GM18508 (cell line): ENCODE data around the gene RPL7L1.
"Not testable (repeated sequence)": the region's sequence is repeated elsewhere in the genome, so short reads cannot be mapped to it uniquely, and the experiment has no call there.

Source experiments
- ATAC-seq: cut with Tn5 transposase; IDR thresholded peaks from one replicate; pipeline ENCODE4 v1.9.1; 2021; ENCODE audit warnings: moderate number of reproducible peaks; ENCODE audit not compliant: insufficient read depth, unreplicated experiment

Gene RPL7L1

DNA sequence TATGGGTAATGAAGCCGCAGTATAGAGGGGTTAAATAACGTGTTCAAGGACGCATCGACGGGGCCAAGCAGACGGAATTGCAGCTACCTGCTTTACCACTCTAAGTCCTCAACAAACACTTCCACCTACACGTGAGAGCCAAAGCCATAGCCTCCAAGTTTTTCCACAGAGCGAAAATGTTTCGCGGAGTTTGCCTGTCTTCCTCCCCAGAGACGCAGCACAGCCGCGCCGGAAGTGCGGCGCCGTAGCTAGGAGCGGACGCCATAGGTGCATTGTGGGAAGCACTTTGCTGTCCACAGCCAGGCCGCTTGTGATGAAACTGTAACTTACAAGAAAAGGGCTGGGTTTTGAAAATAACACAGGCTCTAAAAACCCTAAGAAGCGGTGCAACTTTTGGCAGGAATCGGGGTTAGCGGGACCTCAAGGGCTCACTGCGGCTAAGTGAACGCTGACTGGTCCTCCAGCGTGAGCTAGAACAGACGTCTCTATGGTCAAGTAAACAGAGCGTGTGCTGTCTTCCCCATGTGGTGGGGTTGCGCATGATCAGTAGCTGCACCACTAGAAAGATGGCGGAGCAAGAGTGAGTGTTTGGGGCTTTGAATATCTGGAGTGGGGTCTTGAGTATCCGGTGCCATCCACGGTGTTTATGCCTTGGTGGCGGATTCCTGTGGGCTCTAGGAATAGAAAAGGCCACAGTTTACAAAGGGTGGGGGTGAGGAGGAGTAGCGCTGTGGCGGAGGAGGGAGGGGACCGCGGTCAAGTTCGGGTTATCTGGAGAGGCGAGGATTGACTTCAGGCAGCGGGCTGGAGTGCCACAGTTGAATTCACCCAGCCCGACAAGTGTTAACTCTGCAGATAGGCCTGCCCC lies at the start of gene RPL7L1:
Gene RPL7L1 (plus strand): TSS at position 245 of the 868 bp plus-strand sequence. CDS start 295 bp downstream, at position 540.
- peak; percentile 69 for ATAC-seq

- ATAC-seq, result no peak
Measured at GRCh38 chr6:42831237-42831636, 48.2 kb upstream of the RPL7L1 start.

DNA sequence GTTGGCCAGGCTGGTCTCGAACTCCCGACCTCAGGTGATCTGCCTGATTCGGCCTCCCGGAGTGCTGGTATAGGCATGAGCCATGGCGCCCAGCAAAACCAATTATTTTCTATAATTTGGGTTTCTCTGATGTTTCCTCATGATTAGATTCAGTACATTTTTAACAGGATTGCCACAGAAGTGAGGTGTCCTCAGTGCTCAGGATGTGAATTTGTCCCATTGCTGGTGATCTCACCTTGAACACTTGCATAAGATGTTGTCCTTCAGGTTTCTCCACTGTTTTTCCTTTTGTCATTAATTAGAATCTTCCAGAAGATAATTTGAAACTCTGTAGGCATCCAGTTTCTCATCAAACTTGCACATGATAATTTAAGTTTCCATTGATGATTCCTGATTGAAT lies 45.4 kb upstream of the RPL7L1 start:
- no peak for ATAC-seq

GRCh38 chr6:42841844-42842584 lies 37.4 kb upstream of the RPL7L1 start:
- no peak for ATAC-seq

- ATAC-seq, result no peak
Measured at GRCh38 chr6:42845327-42845694, 34.1 kb upstream of the RPL7L1 start.

DNA sequence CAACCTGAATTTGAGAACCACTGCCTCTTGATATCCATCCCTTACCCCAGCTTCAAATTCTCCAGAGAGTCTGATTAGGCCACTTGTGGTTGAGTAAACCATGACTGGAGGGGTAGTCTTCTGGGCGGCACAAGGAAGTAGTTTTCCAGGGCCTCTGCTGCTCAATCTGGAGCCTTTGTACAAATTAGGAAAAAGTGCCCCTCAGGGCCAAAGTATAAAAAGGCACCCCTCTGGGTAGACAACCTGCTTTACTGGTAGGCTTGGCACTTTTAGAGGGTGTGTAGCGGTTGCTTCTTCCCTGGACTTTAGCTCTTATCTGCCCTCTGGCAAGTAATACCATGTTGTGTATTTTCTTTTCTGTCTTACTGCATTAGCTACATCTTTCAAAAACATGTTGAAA lies 32.9 kb upstream of the RPL7L1 start:
- no peak for ATAC-seq

DNA sequence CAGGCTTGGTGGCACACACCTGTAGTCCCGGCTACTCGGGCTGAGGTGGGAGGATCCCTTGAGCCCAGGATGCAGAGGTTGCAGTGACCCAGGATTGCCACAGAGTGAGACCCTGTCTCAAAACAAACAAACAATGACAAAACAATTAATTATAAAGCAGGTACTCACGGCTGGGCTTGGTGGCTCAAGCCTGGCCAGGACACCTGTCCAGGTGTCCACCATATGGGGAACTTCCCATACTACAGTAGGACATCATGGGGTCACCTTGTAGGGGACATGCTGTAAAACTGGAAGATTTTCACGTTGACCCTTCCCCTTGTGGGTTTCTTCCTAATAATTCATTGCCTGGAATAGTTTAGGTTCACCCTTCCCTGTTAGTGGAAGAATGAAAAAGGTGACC lies 30.7 kb upstream of the RPL7L1 start:
- no peak for ATAC-seq

- no peak for ATAC-seq
Measured at GRCh38 chr6:42851599-42851998, 27.8 kb upstream of the RPL7L1 start.

DNA sequence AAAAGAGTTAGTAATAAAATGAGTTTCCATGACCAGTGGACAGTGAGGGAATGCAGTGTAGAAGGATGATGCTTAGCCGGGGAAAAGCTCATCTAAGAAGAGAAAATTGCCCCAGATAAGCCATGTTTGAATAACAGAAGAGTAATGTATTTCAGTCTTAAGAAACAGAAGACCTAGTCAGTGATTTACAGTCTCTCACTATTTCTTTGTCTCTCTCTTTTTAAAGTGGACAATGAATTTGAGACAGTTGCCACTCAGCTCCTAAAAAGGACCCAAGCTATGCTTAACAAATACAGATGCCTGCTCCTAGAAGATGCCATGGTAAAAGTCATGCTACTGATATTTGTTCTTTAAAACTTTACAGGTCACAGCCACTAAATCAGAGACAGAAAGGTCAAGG lies 19.4 kb upstream of the RPL7L1 start:
- no peak for ATAC-seq

- no peak for ATAC-seq
Measured at GRCh38 chr6:42860481-42860880, 18.9 kb upstream of the RPL7L1 start.

GRCh38 chr6:42864602-42865001 lies 14.8 kb upstream of the RPL7L1 start:
- no peak for ATAC-seq

DNA sequence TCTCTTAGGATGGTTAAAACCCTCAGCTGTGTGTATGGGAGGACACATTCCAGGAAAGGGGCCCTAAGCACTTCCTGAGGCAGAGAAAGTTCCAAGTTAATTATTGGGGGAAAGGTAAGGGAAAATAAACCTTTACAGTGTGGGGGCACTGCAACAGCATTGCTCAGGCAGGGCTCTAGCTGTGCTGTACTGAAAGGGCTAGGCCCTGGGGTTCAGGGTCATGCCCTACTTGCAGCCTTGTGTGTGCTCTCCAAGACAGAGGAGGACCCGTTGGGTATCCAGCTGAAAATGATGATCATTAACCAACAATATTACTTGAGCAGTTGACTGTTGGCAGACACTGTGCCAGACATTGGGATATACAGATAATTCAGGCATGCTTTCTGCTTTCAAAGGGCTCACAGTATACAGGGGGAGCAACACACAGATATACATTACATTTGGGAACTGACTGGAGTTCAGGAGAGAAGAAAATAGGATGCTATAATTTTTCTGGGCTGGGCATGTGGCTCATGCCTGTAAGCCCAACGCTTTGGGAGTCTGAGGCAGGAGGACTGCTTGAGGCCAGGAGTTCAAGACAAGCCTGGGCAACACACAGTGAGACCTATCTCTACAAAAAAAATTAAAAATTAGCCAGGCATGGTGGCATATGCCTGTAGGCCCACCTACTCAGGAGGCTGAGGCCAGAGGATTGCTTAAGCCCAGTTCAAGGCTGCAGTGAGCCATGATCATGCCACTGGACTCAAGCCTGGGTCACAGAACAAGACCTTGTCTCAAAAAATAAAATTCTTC lies 9.1 kb upstream of the RPL7L1 start:
- ATAC-seq, result no peak

DNA sequence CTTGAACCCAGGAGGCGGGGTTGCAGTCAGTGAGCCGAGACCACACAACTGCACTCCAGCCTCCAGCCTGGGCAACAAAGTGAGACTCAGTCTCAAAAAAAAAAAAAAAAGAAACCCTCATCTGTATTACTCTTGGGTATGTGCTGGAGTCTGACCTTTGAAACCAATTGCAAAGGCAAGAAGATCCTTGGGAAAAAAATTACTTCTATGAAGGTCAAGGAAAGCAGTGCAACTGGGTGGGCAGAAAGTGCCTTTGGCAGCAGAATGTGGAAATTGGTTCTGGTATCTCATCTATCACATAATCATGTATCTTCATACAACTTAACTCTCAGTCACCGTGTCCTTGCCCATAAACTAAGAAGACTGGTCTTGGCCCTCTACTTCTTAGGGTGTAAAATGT lies 7.7 kb upstream of the RPL7L1 start:
- no peak for ATAC-seq

DNA sequence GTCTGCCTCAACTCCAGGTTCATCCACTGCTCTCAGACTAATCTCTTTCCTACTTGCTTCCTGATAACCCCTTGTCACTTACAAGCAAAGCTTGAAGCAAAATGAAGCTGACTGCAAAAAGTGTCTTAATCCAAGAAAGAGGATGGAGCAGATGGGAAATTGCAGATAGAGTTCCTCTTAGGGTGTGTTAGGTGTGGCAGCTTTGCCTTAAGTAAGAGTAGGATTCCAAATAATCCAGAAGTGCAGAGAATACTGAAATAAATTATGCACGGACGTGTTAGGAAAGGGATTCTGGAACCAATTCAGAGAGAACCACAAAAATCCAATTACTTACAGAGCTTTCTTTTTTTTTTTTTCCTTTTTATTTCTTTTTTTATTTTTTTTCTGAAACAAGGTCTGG lies 6.1 kb upstream of the RPL7L1 start:
- ATAC-seq, result no peak

- no peak for ATAC-seq
Measured at GRCh38 chr6:42877695-42878094, 1.7 kb upstream of the RPL7L1 start.

DNA sequence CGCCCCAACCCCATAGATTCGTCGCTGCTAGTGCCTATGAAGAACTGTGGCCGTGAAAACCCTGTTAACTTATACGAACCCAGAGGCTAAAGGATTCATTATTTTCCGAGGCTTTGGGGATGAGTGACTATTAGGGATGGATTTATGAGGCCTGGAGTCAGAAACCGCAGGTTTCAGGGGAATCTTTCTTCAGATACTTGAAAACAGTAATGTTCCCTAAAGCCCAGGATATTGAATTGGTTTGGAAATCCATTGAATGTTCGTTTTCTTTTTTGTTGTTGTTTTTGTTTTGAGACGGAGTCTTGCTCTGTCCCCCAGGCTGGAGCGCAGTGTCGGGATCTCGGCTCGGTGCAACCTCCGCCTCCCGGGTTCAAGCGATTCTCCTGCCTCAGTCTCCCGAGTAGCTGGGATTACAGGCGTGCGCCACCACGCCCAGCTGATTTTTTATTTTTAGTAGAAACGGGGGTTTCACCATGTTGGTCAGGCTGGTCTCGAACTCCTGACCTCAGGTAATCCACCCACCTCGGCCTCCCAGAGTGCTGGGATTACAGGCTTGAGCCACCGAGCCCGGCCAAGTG lies 913 bp downstream of the RPL7L1 start:
- ATAC-seq, result not testable (repeated sequence)

- ATAC-seq, result not testable (repeated sequence)
Measured at GRCh38 chr6:42880871-42881270, 1.5 kb downstream of the RPL7L1 start.

DNA sequence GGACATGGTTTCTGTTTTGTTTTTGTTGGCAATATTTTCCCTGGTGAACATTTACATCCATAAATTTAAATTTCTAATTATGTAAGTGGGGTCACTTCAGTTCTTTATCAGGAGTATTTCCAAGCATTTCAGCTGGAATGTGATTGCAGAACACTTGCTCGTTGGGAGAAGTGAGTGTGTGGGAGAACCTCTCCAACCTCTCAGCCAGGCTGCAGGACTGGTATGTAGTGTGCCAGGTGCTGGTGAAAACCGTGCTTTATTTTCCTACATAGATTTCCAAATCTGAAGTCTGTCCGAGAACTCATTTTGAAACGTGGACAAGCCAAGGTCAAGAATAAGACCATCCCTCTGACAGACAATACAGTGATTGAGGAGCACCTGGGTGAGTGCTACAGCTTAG lies 6.3 kb downstream of the RPL7L1 start:
- ATAC-seq, result no peak

DNA sequence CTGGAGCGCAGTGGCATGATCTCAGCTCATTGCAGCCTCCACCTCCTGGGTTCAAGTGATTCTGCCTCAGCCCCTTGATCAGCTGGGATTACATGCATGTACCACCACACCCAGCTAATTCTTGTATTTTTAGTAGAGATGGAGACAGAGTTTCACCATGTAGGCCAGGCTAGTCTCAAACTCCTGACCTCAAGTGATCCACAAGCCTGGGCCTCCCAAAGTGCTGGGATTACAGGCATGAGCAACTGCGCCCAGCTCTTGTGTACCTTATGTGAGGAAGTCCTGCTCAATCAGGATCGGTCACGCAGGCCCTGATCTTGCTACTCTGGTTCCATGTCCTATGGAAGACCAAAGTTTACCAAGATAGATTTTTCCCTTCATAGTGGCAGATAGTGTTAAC lies 8.8 kb downstream of the RPL7L1 start:
- not testable (repeated sequence) for ATAC-seq

DNA sequence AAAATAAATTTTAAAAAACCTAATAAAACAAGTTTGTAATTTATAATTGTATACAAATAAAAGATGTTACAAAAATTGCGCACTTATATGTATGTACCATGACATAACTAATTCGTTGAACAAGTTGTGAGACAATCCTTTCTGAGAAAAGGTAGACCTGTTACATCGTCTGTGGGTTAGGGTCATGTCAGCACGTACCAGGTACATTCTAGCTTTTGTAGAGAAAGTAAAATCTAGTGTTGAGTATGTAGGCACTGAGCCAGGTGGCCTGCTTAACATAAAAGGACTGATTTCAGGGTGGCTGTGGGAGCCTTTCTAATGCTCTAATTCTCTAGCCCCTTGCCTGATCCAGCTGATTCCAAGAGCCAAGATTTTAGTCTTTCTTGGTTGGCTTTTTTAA lies 10.4 kb downstream of the RPL7L1 start:
- no peak for ATAC-seq
